ACHN (cell line): ENCODE measurements around the gene NEUROG1.
A peak's percentile ranks its signal among the peaks of the same experiment; 100 is the strongest.

Experiments used
- DNase-seq: peaks from one replicate; pipeline ENCODE4 v3.0.0-alpha.2; 2015
- in situ Hi-C: cut with HindIII; loops from 2 replicates; pipeline ENCODE4 v1.10.0; 2017; ENCODE audit warnings: low sequenced_read_pairs, low pct_ligation_motif_present, low pct_unique_long_range_greater_than_20kb

The NEUROG1 gene

GRCh38 chr5:135488727-135489465 lies 46.9 kb downstream of the NEUROG1 start:
- in situ Hi-C loops, result no loop called here
- DNase-seq, result peak; percentile 31

- in situ Hi-C loops, result no loop called here
- DNase-seq, result no peak
Observed at GRCh38 chr5:135487839-135488514, 47.8 kb downstream of the NEUROG1 start.

GRCh38 chr5:135487037-135487395 lies 48.7 kb downstream of the NEUROG1 start:
- DNase-seq, result no peak
- in situ Hi-C loops, result no loop called here

- no peak for DNase-seq
- in situ Hi-C loops, result no loop called here
Observed at GRCh38 chr5:135486131-135487036, 49.4 kb downstream of the NEUROG1 start.

DNA sequence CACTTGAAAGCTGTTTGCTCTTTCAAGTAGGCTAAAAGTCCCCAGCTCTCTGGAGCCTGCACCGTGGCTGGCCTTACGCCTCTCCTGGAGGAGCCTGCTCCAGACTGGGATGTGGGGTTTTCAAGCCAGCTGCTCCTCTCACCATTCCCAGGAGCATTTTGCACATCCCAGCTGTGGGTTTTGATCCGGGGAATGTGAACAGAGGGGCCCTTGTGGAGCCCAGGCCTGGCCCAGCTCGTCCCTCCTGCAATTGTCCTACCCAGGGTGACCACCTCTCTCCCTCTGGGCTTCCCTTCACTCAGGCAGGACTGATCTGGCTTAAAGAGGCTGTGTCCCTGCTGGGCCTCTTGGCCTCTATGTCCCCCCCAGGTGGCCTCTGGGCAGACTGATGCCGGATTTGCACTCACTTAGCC lies 51.1 kb downstream of the NEUROG1 start:
- in situ Hi-C loops, result no loop called here
- no peak for DNase-seq
